ENCODE measurements around the gene ARHGEF17. TPM values are rescaled to one million over a fixed set of nuclear protein-coding genes. Genes with fewer than 3 reads are reported as not detected.
A peak's percentile ranks its signal among the peaks of the same experiment; 100 is the strongest.

The ARHGEF17 gene
- polyA plus RNA-seq, 12 donors = 36.2 to 55.1 (median 44.6) TPM; not detected in 1

GRCh38 chr11:73350908-73351636 is 43.0 kb downstream of the ARHGEF17 start:
- peak; percentile 65 for DNase-seq

DNA sequence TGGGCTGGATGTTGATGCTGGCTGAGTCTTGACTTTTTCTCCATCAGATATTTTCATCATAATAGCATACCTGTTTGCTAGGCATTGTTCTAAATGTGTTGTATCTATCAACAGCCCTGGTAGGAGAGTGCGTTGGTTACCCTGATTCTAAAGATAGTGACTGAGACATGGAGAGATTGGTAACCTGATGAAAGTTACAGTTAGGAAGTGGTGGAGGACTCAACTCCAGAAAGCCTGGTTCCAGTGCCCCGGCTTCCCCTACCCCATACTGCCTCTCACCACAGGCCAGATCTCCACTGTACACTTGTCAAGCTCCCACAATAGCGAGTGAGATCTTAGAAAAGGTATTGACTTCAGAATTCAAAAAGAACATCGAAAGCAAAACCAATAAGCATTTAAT is 45.3 kb downstream of the ARHGEF17 start:
- DNase-seq = no peak

- no peak for DNase-seq
Observed at GRCh38 chr11:73355109-73355508, 47.0 kb downstream of the ARHGEF17 start.

DNA sequence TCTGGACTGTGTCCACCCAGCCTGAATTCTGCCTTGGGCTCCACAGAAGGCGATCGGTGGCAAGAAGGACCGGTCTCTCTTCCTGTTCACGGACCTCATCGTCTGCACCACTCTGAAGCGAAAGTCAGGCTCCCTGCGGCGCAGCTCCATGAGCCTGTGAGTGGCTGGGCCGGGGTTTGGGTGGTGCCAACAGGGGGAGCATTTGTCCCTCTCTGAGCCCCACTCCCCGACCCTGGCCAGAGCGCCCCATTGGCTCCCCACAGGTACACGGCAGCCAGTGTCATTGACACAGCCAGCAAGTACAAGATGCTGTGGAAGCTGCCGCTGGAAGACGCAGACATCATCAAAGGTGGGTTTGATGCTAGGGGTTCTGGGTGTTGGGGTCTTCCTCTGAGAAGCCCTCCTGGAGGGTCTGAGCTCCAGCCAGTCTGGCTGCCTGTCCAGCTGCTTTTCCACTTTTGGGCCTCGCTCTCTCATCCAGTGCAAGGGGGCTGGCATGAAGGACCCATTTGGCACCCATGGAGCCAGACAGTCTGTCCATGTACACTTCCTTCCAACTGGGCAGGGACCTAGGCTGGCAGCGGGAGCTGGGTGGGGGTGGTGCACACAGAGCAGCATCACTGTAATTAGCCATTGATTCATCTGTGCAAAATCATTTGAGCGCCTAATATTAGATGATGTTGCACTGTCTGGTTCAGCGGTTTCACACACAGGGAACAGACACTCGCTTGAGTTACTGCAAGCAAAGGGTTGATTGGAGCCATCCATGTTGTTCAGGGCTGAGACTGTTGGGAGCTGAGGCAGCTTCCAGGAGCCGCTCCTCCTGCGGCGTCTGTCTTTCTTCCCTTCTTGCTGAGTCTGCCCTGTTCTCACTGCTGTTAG is 49.1 kb downstream of the ARHGEF17 start:
- no peak for DNase-seq

DNA sequence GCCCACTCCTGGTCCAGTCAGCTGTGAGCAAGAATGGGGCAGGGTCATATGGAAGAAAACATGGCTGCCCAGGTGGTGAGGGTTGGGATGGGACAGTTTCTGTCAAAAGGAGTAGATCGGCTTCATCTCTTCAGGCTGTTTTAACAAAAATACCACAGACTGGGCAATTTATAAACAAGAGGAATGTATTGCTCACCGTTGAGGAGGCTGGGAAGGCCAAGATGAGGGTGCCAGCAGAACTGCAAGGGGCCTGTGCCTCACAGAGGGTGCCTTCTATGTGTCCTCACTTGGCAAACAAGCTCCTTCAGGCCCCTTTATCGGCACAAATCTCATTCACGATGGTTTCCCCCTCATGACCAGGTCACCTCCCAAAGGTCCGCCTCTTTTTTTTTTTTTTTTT is 50.0 kb downstream of the ARHGEF17 start:
- DNase-seq = no peak

- no peak for DNase-seq
Observed at GRCh38 chr11:73359341-73359740, 51.3 kb downstream of the ARHGEF17 start.

- peak; percentile 29 for DNase-seq
Observed at GRCh38 chr11:73359930-73360742, 52.1 kb downstream of the ARHGEF17 start.

DNA sequence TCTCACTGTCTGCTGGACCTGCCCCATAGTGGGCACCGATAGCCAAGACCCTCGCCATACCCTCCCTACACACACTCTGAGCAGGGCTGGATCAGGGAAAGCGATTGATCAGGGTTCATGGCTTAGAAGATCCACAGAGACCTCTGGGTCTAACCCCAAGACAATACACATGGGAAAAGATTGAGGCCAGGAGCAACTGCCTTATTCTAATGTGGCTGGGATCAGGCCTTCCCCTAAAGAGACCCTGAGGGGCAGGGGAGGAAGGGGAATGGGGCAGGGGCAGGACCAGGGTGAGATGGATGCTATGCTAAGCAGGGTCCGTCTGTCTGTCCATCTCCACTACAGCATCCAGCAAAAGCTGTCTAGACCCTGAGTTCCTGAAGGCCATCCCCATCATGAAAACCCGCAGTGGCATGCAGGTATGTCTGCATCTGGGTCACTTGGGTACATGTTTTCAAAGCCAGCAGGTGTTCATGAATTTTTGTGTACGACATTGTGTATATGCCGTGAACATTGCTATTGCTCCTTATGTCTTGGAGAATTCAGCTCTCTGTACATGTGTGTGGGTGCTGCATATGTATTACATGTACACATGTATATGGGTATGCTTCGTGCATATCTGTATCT is 52.8 kb downstream of the ARHGEF17 start:
- DNase-seq = no peak

- no peak for DNase-seq
Observed at GRCh38 chr11:73361953-73362776, 54.1 kb downstream of the ARHGEF17 start.

DNA sequence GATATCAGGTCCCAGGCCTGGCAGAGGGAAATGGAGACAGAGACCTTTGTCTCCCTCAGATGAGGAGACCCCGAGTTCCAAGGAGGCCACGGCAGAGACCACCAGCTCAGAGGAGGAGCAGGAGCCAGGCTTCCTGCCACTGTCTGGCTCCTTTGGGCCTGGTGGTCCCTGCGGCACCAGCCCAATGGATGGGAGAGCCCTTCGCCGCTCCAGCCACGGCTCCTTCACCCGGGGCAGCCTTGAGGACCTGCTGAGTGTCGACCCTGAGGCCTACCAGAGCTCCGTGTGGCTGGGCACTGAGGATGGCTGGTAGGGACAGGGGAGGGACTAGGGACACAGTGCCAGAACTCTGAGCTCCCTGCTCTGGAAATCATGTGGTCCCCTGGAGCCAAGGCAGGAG is 55.1 kb downstream of the ARHGEF17 start:
- no peak for DNase-seq

DNA sequence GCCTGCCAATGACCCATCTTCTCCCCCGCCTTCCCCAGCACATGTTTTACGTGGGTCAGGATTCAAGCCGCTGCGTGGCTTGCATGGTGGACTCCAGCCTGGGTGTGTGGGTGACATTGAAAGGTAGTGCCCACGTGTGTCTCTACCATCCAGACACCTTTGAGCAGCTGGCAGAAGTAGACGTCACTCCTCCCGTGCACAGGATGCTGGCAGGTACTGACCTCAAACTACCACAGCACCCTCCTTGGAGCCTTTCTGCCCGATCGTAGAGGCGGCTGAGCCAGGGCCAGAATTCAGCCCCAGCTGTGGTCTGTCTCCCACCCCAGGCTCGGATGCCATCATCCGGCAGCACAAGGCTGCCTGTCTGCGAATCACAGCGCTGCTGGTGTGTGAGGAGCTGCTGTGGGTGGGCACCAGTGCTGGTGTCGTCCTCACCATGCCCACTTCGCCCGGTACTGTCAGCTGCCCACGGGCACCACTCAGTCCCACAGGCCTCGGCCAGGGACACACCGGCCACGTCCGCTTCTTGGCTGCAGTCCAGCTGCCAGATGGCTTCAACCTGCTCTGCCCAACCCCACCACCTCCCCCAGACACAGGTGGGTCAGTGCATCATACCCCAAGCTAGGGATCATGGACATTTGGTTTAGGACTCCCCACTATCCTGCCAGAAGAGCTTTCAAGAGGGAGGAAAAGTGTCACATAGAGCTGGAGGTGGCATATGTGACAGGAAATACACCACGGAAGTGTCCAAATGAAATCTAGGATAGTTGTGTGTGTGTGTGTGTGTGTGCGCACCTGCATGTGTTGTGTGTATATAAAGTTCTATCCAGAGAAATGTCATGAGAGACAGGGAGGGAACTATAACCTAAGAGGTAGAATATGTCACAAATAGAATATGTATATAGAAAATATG is 57.5 kb downstream of the ARHGEF17 start:
- no peak for DNase-seq

DNA sequence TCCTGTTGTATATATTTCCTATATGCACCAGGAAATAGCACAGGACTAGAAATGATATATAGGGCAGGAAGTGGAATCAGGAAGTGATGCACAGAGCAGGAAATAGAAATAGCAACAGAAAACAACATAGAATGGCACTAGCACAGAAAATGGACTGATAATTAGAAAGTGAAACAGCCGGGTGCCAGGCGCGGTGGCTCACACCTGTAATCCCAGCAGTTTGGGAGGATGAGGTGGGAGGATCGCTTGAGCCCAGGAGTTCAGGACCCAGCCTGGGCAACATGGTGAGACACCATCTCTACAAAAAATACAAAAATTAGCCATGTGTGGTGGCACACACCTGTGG is 58.2 kb downstream of the ARHGEF17 start:
- no peak for DNase-seq

DNA sequence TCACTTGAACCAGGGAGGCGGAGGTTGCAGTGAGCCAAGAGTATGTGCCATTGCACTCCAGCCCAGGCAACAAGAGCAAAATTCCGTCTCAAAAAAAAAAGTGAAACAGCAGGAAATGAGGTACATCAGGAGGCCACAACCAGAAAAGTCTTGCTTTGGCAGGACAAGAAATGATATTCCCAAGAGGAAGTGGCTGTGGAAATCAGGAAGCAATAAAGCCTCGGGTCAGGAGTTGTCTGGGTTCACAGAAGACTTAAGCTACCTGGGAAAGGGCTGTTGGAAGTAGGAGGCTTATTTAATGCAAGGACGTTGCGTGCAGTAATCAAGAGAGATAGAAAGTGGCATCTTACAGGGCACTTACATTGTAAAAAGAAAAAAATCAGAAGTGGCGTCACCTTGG is 58.9 kb downstream of the ARHGEF17 start:
- no peak for DNase-seq

DNA sequence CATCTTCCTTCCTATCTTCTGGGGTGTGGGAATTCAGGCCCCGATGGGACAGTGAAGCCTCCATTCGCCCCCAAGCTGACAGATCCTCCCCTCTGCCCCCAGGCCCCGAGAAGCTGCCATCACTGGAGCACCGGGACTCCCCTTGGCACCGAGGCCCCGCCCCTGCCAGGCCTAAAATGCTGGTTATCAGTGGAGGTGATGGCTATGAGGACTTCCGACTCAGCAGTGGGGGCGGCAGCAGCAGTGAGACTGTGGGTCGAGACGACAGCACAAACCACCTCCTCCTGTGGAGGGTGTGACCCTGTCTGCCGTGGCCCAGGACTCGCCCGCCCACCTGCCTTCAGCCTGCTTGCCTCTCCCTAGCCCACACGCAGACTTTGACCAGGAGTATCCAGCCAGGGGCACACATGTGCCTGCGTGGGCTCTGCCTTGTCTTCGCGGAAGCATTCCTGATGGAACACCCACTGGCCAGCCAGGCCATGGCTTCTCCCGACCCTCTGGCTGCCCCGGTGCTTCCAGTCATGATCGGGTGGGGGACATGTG is 59.5 kb downstream of the ARHGEF17 start:
- DNase-seq = no peak

DNA sequence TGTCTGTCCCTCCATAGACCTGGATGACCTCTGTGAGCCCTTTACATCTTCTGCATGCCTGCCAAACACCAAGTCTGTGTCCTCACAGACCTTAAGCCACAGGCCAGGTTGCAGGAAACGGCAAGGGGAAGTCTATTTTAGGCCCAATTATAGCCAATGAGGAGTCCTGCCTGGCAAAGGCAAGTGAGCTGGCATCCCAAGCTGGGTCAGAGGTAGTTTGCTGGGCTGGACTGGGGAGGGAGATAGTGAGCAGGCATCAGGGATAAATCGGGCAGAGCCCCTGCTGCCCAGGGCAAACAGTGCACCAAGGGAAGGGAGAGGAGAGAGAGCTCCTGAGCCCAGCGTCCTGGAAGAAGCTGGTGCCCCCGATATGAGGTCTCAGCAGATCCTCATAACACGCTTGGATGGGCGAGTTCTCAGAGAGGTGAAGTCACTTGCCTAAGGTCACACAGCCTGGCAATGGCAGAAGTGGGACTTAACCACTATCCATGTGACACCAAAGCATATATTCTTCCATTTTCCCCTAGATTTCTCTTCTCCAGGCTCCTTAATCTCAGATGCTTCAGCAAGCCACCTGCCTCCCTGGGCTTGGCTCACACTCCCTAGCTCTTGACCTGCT is 64.4 kb downstream of the ARHGEF17 start:
- DNase-seq = no peak

- no peak for DNase-seq
Observed at GRCh38 chr11:73374151-73374550, 66.1 kb downstream of the ARHGEF17 start.

DNA sequence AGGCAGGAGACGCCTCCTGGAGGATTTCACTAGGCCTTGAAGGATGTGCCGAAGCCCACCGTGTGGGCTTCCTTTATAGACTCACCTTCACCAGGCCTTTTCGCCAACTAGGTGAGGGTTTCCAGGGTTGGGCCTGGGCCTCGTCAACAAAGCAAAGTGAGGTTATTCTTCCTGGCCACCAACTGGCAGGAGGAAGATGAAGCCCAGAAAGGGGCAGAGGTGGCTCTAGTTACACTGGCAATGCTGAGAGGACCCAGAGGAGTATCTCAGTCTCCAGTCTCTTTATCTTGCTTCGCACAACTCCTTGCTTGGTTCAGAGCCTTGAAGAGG is 67.7 kb downstream of the ARHGEF17 start:
- no peak for DNase-seq

DNA sequence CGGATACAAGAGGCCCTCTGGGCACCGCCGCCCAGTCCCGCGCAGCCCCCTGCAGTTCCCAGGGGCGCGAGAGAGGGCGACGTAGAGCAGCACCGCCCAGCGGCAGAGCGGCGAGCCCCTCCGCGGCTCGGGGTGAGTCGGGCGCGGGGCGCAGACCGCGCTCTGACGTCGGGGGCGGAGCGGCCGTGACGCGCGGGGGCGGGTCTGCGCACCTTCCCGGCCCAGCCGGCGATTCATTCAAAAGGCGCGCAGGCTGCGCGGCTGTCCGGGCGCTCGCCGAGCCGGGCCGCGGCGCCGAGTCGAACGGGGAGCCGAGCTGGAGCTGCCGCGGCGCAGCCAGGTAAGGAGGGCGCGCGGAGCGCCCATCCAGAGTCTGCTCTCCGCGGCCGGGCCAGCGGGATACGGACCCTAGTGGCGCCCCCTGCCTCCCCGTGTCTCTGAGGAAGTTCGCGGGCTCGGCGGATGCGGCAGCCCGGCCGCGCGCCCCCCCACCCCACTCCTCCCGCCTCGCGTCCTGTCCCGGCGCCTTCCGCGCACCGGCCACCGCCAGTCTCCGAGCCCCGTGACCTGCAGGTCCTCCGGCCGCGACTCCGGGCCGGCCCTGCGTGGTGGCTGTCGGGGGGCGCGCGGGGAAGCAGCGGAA is 68.2 kb downstream of the ARHGEF17 start, which contains the start of gene RELT:
Gene RELT (plus strand): TSS at position 240 of the 643 bp plus-strand sequence. CDS start 12,738 bp downstream, outside the sequence.
- DNase-seq = peak; percentile 89
